IPS-15b (cell line): ENCODE data around the gene FLYWCH1.

Experiments used
- H3K27me3 ChIP-seq: one replicate; pipeline ENCODE4 v1.6.1; 2013; ENCODE audit warnings: low read length; ENCODE audit not compliant: control insufficient read depth, insufficient read depth
- H3K36me3 ChIP-seq: one replicate; pipeline ENCODE4 v1.6.1; 2013; ENCODE audit warnings: low read length; ENCODE audit not compliant: control insufficient read depth, insufficient read depth
- H3K4me1 ChIP-seq: one replicate; pipeline ENCODE4 v1.6.1; 2013; ENCODE audit warnings: mild to moderate bottlenecking, low read length; ENCODE audit not compliant: control insufficient read depth, insufficient read depth
- H3K4me3 ChIP-seq: one replicate; pipeline ENCODE4 v1.5.1; 2013; ENCODE audit warnings: low read depth, low read length
- H3K9ac ChIP-seq: one replicate; pipeline ENCODE4 v1.6.1; 2013; ENCODE audit warnings: low read depth, mild to moderate bottlenecking, low read length
- H3K9me3 ChIP-seq: one replicate; pipeline ENCODE4 v1.6.1; 2013; ENCODE audit warnings: mild to moderate bottlenecking, low read length; ENCODE audit not compliant: control insufficient read depth, insufficient read depth

FLYWCH1 gene

DNA sequence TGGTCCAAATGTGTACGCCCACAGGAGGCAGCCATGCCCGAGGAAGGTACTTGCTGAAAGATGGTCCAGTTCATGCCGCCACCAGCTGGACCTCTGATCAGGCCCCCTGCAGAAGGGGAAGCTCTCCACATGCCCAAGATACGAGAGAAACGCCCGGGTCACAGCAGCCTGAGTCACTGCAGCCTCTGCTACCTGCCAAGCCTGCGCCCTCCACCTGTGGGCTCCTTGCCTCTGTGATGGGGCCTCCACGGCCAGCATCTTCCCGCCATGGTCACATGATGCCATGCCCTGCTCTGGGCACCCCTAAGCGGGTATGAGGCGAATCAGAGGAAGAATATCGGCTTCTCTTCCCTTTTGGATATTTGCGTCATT, 38.6 kb downstream of the FLYWCH1 start:
- no peaks in the 10 kb centered on the region for H3K27me3 ChIP-seq

DNA sequence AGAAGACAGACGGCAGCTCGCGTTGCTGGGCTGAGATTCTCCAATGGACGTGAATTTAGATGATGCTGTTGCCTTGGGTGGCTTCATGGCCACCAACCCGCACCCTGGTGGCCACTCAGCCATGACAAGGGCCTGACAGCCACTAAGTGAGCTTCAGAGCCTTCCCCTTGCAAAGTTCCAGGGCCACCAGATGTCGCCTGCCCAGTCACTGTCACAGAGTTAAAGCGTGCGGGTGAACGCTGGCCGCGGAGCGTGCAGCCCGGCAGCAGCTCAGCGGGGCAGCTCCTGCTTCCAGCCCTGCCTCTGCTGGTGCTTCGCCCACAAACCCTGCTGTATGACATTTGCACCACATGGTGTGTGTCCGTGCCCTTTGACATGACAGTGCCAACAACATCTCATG, 39.0 kb downstream of the FLYWCH1 start:
- H3K27me3 ChIP-seq: no peaks in the 10 kb centered on the region
- H3K9ac ChIP-seq: no peak overlapping the region
- H3K4me1 ChIP-seq: peaks cover 2% of the 10 kb centered on the region
- H3K4me3 ChIP-seq: no peak overlapping the region
- no peaks in the 10 kb centered on the region for H3K9me3 ChIP-seq
- H3K36me3 ChIP-seq: peaks cover 6% of the 10 kb centered on the region

More for the DNA sequence above, 38.6 kb downstream of the FLYWCH1 start:
- H3K36me3 ChIP-seq: peaks cover 6% of the 10 kb centered on the region
- H3K4me3 ChIP-seq: no peak overlapping the region
- H3K9me3 ChIP-seq: no peaks in the 10 kb centered on the region
- no peak overlapping the region for H3K9ac ChIP-seq
- peaks cover 2% of the 10 kb centered on the region for H3K4me1 ChIP-seq

DNA sequence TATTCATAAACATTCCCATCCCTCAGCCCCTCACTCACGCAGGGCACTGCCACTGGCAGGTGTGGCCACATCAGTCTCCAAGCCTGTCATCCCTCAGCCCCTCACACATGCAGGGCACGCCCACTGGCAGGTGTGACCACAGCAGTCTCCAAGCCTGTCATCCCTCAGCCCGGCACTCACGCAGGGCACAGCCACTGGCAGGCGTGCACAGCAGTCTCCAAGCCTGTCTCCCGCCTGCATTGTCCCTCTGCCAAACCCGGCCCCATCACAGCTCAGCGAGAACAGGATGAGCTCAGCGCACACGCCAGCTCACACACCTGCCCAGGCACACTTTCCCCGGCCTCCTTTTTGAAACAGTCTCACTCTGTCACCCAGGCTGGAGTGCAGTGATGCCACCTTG, 40.9 kb downstream of the FLYWCH1 start:
- no peaks in the 10 kb centered on the region for H3K9me3 ChIP-seq
- no peak overlapping the region for H3K4me3 ChIP-seq
- peaks cover 6% of the 10 kb centered on the region for H3K4me1 ChIP-seq
- H3K9ac ChIP-seq: no peak overlapping the region
- no peaks in the 10 kb centered on the region for H3K27me3 ChIP-seq
- peaks cover 6% of the 10 kb centered on the region for H3K36me3 ChIP-seq

DNA sequence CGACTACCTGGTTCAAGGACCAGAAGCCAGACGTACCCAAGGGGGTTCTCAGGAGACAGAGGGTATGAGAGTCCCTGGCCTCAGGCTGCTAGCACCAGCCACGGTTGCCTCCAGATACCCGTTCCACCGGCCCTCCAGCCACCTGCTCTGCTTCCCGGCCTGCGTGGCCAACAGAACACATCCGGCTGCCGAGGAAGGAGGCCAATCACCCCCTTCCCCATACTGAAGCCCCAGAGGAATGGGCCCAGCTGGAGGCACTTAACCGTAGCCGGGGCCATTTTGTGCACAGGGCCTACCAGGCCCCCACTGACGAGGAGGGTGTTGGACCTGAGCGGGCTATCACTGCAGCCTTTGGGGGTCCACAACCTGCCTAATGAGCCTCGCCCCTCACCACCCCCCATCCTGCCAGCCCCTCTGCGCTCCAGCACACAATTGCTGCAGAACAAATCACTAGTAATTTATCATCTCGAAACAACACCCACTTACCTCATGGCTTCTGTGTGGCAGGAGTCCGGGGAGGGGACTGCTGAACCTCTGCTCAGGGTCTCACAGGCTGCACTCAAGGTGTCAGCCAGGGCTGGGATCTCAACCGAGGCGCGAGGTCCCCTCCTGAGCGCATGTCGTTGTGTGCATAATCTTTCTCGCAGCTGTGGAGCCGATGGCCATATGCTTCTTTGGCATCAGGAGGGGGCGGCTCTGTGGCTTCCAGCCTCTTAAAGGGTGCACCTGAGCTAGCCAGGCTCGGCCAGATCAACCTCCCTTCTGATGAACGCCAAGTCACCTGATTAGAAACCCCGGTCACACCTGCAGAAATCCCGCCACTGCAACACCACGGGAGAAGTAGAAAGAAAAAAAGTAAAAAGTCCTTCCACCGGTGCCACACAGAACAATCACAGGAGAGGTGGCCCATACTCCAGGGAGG, 42.2 kb downstream of the FLYWCH1 start:
- Histone ChIP-seq H3K9me3 (no peaks in the 10 kb centered on the region), H3K9ac (no peak overlapping the region), H3K27me3 (no peaks in the 10 kb centered on the region), H3K36me3 (peaks cover under 1% of the 10 kb centered on the region), H3K4me1 (peaks cover 6% of the 10 kb centered on the region), H3K4me3 (no peak overlapping the region)

DNA sequence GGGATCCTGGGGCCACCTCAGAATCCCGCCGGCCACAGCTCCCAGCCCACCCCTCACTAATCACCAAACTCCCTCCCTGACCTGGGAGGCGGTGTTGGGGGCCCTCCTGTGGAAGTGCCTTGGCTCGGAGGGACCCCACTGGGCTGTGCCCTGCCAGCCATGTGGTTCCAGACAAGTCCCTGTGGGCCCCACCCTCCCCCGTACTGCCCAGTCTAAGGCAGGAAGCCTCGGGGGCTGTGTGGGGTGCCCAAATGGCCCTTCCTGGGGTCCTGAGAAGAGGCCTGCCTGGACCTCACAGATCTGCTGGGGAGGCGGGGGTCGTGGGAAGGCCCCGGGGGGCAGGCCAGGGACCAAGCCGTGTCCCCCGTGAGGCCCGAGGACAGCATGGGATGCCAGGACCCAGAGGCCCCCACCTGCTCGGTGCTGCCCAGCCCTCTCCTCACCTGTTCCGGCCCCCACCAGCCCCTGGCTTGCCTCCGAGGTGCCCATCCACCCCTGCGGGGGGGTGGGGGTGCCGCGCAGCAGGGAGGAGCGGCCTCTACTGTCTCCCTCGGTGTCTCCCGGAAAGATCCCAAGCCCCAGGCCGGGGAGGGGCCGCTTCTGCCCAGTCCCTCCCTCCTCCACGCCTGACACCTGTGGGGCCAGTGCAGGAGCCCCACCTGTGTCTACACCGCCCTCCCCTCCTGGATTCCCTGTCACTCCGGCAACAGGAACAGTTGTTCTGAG, 43.1 kb downstream of the FLYWCH1 start:
- Histone ChIP-seq H3K4me3 (no peak overlapping the region), H3K27me3 (no peaks in the 10 kb centered on the region), H3K9me3 (no peaks in the 10 kb centered on the region), H3K36me3 (no peaks in the 10 kb centered on the region), H3K4me1 (peaks cover 6% of the 10 kb centered on the region), H3K9ac (no peak overlapping the region)

DNA sequence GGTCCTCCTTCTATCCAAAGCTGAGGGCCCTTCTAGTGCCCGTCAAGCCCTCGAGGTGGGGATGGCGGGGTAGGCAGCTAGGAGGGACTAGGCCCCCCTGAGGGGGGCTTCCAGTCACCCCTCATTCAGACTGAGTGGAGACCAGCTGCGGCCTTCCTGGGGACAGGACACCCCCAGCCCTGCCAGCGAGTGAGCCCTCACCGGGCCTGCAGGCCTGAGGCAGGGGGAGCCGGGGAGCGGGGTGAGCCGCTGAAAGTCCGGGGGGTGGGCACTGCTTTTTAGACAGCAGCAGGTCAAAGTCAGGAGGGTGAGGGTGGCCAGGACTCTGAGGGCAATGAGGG, 43.7 kb downstream of the FLYWCH1 start:
- Histone ChIP-seq H3K27me3 (no peaks in the 10 kb centered on the region), H3K9me3 (no peaks in the 10 kb centered on the region), H3K4me1 (peaks cover 6% of the 10 kb centered on the region), H3K36me3 (no peaks in the 10 kb centered on the region), H3K4me3 (no peak overlapping the region), H3K9ac (no peak overlapping the region)

DNA sequence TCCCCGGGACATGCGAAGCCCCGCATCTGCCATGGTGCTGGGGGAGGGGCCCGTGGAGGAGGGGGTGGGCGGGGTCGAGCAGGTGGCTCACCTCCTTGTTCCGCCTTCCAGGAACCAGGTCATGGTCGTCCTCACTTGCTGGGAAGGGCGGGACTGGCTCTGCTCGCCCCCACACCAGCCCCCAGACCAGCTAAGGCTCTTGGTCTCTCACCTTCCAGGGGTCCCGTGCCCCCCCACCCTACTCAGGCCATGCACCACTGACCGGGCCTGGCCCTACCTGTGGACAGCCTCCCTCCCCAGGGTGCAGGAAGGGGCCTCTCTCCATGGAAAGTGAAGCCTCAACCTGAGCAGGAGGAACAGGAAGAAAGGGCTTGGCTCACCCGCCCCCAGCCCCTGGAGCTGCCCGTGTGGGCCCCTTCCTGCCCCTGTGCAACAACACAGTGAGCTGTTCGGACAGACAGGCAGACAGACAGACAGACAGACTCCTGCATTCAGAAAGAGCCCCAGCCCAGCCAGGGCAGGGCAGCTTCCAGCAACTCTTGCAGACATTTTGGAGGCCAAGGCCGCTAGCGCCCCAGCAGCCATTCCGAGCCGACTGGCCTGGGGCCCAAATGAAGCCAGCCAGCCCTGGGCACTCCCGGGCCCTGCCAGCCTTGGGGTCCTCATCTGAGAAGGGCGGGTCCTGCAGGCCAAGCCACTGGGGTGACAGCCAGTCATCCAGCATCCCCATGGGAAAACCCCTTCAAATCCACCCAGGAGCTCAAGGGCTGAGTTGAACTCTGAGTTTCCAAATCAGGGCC, 44.2 kb downstream of the FLYWCH1 start:
- Histone ChIP-seq H3K4me1 (peaks cover 6% of the 10 kb centered on the region), H3K9ac (peak overlapping the region; percentile 24), H3K4me3 (no peak overlapping the region), H3K36me3 (no peaks in the 10 kb centered on the region), H3K27me3 (no peaks in the 10 kb centered on the region), H3K9me3 (no peaks in the 10 kb centered on the region)

DNA sequence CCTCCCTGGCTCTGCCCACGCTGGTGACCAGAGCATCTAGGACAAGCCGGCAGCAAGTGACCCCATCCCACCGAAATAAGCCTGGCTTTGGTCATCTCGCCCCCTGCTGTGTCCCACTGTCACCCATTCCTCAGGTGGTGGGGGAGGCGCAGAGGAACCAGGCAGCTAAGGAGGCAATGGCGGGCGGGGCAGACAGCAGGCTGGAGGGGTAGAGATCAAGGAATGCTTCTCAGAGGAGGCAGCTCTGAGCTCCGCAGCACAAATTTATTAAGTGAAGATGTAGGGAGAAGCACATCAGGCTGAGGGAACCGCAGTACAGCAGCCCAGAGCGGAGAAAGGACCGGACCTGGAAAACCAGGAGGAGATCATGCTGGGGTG, 44.8 kb downstream of the FLYWCH1 start:
- no peaks in the 10 kb centered on the region for H3K27me3 ChIP-seq
- no peaks in the 10 kb centered on the region for H3K9me3 ChIP-seq
- no peak overlapping the region for H3K4me3 ChIP-seq
- peak overlapping the region; percentile 24 for H3K9ac ChIP-seq
- H3K4me1 ChIP-seq: peaks cover 6% of the 10 kb centered on the region
- H3K36me3 ChIP-seq: no peaks in the 10 kb centered on the region

DNA sequence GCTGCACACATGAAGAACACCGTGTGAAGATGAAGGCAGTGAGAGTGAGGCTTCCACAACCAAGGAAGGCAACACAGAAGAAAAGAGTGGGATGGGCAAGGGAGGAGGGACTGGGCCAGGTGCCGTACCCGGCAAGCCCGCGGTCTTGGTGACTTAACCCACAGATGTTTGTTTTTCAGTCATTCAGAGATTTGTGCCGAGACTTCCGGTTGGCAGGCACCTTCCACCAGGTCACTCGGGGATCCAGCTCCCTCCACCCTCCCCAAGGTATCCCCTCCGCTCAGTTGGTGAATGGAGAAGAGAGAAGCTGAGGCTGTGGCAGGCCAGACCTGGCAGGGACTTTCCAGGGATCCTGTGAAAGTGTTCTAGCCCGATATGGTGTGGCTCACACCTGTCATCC, 47.5 kb downstream of the FLYWCH1 start:
- Histone ChIP-seq H3K4me3 (no peak overlapping the region), H3K36me3 (no peaks in the 10 kb centered on the region), H3K27me3 (no peaks in the 10 kb centered on the region), H3K4me1 (peaks cover 6% of the 10 kb centered on the region), H3K9ac (no peak overlapping the region), H3K9me3 (no peaks in the 10 kb centered on the region)

DNA sequence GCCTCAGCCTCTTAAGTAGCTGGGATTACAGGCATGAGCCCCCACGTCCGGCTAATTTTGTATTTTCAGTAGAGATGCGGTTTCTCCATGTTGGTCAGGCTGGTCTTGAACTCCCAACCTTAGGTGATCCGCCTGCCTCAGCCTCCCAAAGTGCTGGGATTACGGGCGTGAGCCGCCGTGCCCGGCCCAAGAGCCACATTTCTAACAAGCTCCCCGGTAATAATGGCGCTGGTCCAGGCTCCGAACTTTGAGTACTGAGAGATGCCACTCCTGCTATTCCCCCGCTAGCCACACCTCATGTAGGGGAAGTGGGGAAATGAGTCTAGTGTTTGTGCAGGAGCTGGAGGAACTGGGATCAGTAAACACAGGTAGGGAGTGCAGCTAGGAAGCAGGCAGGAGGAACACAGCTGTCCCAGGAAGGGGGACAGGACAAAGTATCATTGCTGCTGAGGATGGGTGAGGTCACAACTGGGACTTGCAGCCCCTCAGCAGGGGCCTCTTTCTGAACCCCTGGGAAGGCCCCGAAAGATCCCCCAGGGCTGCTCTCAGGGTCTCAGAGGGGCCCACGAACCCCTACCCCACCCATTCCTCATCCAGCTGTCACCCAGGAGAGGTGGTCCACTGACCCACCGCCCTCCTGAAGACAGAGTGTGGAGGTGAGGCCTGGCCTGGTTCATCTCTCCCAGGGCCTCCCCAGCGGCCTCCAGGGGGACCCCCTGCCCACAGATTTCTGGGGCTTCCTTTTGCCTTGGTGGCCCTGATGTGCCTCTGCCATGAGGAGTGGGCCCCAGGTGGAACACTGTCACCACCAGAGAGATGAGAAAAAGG, 48.7 kb downstream of the FLYWCH1 start:
- H3K9me3 ChIP-seq: no peaks in the 10 kb centered on the region
- H3K9ac ChIP-seq: no peak overlapping the region
- H3K4me1 ChIP-seq: peaks cover 4% of the 10 kb centered on the region
- H3K27me3 ChIP-seq: no peaks in the 10 kb centered on the region
- no peaks in the 10 kb centered on the region for H3K36me3 ChIP-seq
- H3K4me3 ChIP-seq: no peak overlapping the region
